ENCODE results near the gene DCPS.
"Not testable (repeated sequence)": the region's sequence is repeated elsewhere in the genome, so short reads cannot be mapped to it uniquely, and the experiment has no call there.

Gene DCPS

DNA sequence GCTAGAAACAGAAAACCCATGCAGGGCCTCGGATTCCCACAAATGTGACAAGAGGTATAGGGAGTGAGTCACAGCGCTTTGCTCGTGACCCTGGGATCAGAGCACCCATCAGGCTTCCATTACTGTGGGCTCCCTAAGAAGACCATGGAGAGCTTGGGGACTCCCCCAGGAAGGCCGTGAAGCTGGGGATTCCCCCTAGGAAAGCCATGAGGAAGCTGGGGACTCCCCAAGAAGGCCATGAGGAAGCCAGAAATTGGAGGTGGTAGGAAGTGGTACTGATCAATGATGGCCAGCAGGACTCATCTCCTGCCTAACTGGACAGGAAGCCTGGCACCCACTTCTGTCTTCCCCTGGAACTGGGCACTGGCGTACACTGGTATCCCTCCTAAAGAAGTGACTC lies 10.1 kb upstream of the DCPS start:
- DNase-seq: no peak

DNA sequence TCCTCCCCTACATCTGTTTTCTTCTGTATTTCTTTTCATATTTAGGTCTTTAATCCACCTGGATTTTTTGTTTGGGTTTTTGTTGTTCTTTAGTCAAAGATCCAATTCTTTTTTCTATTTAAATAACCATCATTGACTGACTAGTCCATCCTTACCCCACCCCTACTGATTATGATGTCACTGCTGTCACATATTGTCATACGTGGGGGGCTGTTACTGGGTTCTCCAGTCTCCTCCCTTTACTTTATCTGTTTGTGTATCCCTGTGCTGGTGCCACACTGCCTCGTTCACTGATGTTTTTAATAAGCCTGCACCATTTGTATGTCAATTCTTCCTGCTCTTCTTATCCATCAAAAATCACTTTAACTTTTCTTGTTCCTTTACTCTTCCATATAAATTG lies 6.9 kb upstream of the DCPS start:
- DNase-seq: no peak

DNA sequence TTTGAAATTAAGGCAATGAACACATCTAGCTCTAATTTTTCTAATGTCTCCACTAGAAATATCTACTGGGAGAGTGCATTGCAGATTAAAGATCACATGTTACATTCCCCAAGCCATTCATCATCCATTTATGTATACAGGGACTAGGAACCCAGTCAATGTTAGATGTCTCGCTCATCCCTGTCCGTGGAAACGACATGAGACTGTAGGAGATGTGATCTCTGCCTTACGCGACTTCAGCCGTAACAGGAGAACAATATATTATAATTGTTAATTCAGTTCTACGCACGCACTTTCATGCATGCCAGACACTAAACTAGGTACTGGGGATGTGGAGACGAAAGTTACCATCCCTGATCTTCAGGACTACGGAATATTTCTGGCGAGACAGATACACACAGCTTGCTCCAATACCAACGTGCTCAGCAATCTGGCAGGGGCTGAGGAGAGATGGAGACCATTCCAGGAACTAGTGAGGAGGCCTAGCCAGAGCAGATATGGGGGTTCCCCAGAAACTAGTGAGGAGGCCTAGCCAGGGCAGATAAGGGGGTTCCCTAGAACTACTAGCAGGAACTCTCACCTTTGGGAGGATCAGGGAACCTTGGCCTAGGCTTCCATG lies 706 bp downstream of the DCPS start:
- DNase-seq: peak in 1 of 2 experiments; percentile 74

- no peak for DNase-seq
These were observed 1.8 kb downstream of the DCPS start for GRCh38 chr11:126305699-126306098.

GRCh38 chr11:126307706-126308105 lies 3.8 kb downstream of the DCPS start:
- DNase-seq: peak in 1 of 2 experiments; percentile 49

DNA sequence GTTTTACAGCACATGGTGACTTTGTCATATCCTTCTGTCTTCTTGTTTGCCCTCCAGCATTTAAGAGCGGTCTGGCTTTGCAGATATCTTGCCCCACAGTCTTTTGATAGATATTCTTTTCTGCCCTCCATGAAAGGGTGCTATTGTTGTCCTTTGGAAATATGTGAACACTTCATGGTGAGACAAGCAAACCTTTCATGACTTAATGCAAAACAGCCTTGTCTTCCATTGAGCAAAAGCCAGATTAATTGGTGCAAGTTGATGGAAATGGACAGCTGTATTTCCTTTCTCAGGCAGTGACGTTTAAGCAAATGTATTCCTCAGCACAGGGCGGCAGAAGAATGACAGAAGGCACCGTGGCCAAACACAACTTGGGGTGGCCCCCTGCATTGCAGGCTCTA lies 4.4 kb downstream of the DCPS start:
- DNase-seq: no peak

GRCh38 chr11:126308771-126309170 lies 4.9 kb downstream of the DCPS start:
- DNase-seq: not testable (repeated sequence)

DNA sequence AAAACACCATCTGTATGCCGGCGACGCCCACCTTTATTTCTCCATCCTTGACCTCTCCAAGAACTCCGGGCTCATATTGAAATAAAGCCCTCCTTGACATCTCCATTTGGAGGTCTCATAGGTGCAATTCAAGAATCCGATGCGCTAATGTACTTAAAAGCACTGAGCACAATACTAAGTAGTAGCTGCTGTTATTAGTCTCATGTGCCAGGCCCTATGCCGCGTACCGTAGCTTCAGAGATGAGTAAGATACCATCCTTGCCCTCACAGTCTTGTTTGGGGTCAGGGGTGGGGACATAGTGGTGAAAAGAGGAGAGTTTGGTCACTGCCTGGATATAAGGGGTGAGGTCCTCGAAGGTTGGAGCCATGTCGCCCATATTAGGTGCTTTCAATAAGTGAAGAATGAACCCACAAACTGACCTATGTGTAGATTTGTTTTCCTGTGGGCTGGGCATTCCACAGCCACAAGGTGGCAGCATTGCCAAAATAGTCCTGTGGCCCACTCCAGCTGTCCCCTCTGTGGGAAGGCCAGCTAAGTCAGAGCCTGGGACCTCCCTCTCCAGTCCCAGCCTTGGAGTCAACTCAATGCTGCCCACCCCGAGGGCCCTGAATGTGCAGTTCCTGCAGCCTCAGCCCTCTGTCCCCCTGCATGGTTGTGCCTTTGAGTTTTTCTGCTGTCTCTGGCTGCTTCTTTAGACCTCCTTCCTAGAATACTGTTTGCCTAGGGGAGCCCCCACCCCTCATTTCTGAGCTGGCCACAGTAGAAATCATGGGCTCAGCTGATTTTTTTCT lies 6.5 kb downstream of the DCPS start:
- DNase-seq: peak; percentile 74 to 75

GRCh38 chr11:126310992-126311310 lies 7.1 kb downstream of the DCPS start:
- DNase-seq: no peak

DNA sequence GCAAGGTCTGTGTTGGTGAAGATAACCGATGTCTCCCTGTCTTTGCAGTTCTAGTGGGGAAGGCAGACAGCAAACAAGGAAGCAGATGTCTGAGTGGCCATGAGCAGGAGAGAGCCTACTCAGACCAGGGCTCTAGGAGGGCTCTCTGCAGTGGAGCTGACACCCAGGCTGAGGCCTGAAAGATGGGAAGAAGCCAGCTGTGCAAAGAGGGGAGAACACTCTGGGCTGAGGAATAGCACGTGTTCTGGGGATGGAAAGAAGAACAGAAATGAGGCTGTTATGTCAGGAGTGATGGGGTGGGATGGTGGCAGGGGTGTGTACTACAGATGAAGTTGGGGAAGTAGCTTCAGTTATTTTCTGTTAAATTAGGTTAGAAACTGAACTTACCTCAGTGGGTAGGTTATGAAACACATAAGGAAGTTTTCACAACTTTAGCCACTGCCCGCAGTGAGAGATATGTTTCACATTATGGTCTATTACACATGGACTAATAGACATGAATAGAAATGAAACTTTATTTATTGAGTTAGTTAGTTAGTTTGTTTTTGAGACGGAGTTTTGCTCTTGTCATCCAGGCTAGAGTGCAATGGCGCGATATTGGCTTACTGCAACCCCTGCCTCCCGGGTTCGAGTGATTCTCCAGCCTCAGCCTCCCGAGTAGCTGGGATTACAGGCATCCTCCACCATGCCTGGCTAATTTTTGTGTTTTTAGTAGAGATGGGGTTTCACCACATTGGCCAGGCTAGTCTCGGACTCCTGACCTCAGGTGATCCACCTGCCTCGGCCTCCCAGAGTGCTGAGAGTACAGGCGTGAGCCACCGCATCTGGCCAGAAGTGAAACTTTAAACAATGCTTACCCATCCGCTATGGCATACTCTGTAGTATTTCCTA lies 7.8 kb downstream of the DCPS start:
- no peak for DNase-seq

GRCh38 chr11:126312961-126313360 lies 9.1 kb downstream of the DCPS start:
- DNase-seq: no peak

DNA sequence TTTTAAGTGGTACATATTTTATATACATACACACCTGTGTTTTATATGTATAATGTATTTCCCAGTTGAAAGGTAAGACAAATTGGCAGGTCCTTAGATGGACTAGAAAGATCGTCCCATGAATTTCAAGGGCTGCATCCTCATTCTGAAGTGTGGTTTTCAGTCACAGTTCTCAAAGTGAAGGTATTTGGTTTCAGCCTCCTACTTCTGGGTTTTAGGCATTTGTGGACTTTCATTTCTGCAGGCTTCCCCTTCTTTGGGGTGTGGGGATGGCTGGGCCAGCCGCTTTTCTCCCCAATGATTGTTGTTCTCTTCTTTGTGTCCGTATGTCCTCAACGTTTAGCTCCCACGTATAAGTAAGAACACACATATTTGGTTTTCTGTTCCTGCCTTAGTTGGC lies 10.0 kb downstream of the DCPS start:
- no peak for DNase-seq

DNA sequence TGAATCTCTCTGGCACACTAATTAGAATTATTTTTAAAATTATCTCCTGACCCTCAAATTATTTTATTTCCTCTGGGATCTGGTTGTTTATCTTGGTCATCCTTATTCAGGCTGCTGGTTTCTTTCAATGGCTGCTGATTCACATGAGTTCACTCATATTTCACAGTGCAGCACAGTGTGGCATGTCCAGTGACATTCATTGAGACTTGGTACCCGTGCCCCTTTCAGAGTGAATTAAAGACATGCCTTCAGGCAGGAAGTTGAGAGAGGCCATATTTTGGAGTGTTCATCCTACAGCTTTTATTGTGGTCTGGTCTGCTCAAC lies 13.5 kb downstream of the DCPS start:
- DNase-seq: no peak

DNA sequence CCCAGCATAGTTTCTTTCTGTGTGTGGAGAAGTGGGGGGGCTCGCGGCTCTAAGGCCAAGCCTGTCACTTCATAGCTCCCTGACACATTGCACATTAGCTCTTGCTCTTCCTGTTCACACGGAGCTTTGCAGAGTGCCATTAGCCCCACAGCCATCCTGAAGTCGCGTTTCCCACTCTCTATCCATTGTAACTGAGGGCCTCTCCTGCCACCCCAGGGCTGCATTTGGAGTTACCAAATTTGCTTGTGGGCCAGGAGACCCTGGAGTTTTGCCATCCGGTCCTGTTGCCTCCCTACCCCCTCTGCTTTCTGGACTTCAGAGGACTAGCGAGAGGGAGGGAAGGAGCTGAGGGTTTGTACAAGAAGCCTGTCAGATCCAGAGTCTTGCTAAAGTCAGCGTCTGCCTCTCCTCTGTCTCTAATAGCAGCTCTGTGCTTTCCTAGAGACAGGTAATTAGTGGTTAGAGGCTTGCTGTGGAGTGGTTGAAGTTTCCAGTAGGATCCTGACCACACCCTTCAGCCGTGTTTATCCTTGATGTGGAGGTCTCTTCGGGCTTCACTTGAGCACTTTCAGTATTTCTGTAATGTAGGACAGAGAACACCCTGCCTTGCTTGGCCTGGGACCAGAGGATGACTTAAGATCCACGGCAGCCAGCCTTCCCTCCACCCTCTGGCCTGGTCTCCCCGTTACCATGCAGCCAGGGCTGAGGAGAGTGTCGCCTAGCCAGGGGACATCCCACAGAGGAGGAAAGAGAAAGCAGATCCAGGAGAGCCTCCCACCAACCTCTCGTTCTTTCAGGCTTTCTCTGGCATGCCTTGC lies 14.1 kb downstream of the DCPS start:
- no peak for DNase-seq

DNA sequence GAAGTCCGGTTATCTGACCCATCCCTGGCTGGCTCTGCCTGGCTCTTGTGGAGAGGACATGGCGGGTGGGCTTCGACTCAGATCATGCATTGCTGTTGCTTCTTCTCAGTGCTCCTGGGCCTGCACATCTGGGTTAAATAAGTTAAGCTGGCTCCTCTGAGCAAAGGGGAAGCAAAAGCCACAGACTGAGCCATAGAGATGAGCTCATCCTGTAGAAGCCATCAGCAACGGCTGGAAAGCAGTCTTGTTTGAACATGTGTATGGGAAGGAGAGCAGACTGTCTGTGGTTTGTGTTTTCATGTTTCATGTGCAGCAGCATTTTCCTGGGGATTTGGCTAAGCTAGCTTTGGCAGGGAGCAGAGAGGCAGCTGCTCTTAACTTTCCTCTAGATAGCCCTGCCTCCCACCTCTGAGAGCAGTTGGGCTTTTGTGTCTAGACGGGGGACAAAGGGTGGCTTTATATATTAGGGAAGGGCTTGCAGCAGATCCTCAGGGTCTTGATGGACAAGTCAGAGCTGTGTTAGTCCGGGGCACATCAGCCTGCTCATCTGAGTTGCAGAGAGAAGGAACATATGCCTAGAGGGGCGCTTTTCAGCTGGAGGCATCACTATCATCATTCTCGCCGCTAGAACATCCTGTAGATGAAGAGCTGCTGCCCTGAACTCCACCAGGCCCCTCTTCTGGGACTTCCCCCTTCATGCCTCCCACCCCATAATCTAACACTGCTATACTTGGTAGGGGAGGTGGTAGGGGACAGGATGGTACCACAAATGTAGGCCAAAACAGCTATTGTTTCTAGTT lies 14.9 kb downstream of the DCPS start:
- no peak for DNase-seq

DNA sequence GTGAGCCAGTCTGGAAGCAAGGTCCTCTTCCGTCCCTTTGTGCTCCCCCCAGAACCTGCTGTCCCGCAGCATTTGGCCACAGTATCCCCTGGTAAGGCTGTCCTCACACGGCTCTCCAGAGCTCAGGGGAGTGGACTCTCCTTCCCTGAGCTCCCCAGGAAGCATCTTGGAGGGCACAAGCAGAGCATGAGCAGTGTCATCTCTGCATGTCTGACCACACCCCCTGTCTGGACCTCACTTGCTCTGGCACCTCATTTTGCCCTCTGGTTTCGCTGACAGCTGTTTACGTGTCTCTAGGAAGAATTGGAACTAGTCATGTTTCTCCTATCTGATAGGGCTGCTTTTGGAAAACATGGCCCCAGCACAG lies 15.5 kb downstream of the DCPS start:
- no peak for DNase-seq

- DNase-seq: no peak
These were observed 19.1 kb downstream of the DCPS start for GRCh38 chr11:126322996-126323395.

DNA sequence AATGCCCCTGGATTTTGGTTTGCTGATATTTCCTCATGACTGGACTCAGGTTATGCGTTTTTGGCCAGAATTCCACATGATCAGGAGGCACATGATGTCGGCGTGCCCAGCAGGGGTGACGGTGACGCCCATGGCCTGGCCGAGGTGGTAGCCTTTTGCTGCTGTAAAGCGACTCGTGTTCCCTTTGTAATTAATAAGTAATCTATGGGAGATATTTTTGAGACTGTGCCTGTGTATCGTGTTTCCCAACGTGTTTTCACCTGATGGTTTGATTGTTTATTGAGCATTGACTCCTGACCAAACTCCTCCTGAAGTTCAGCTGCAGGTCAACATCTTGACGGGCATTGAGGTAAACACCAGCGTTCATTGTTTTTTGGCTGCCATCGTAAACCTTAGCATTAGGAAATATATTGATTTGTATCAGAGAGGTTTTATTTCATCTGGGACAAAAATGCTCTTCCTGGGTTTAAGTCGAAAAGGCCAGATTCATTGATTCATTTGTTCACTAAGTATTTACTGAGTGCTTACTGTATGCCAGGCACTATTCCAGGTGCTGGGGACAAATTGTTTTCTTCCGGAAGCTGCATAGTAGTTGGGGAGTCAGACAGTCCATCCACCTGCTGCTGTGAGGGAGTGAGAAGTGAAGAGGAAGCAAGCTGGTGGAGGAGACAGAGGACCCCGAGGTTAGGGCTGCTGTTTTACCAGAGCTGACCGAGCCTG lies 23.6 kb downstream of the DCPS start:
- no peak for DNase-seq

DNA sequence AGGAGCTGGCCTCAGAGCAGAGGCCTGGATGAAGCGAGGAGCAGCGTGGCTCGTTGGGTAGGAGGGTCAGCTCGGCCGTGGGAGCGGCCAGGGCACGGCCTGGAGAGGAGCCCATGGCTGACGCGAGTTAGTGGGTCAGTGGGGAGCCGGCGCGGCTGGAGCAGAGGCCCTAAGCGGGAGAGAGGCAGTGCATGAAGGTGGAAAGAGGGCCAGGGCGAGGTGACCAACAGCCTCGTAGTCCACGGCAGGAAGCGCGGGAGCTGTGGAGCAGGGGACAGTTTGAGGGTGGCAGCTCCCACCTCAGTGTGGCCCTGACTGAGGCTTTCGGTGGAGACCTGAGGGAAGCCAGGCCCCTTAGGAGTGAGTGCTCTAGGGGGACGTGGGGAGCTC lies 24.1 kb downstream of the DCPS start:
- DNase-seq: no peak

GRCh38 chr11:126328444-126328843 lies 24.6 kb downstream of the DCPS start:
- peak in 1 of 2 experiments; percentile 53 for DNase-seq

DNA sequence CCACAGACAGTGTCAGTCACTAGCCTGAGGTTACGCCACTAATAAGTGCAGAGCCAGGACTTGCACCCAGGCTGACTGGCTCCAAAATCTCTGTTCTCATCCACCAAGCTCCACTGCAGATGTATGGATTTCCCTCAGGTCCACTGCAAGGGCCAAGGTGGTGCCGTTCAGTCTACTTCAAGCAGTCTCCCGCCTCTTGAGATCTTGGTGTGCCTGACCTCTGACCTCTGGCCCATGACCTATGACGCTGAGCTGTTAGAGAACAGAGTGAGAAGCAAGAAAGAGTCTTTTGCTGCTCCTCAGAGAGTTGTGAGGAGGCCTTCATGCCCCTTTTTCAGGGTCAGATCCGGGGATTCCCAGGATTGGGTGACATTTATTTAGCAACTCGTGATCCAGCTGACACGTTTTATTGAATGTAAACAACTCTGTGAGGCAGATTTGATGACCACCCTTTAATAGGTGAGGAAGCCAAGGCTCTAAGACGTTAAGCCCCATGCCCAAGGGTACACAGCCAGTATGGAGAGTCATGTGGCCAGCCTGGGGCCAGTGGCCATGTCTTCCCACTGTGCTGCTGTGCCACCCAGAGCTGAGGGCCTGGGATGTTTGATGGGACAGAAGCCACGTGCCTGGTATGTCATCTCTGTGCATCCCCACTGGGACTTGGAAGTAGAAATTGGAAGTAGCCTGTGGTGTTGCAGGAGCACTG lies 25.2 kb downstream of the DCPS start:
- DNase-seq: no peak

Measured in NCI-H2081 (cell line).